ENCODE data around the gene OLIG2.

Gene OLIG2

GRCh38 chr21:33025489-33026442 lies at the start of gene OLIG2:
TSS of gene OLIG2 (plus strand) at chr21:33025935. CDS start at chr21:33026863, 928 bp downstream.
- no peak within 1 kb of the TSS for H3K27ac ChIP-seq
- no peaks in the 10 kb centered on the region for H4K20me1 ChIP-seq (ENCODE audit: insufficient read depth)
- no peak for TF ChIP-seq CTCF (conservative IDR thresholded peaks at IDR 0.05; ENCODE audit: low read depth, low read length)
- no peak within 1 kb of the TSS for H2AFZ ChIP-seq (ENCODE audit: low read depth)
- H3K4me1 ChIP-seq (ENCODE audit: low read depth, poor library complexity, severe bottlenecking): no peaks in the 10 kb centered on the region
- H3K27me3 ChIP-seq (ENCODE audit: insufficient read depth, low read depth): no peaks in the 10 kb centered on the region
- no peak within 1 kb of the TSS for H3K4me3 ChIP-seq (IDR thresholded peaks at IDR 0.05; ENCODE audit: insufficient read depth, low read depth, low read length)
- H3K79me2 ChIP-seq (ENCODE audit: insufficient read depth, low read depth): no peaks in the 10 kb centered on the region
- H3K36me3 ChIP-seq (ENCODE audit: insufficient read depth): no peaks in the 10 kb centered on the region
- no peak within 1 kb of the TSS for H3K9ac ChIP-seq
- no peak within 1 kb of the TSS for H3K4me2 ChIP-seq

- no peak overlapping the region for H2AFZ ChIP-seq (ENCODE audit: low read depth)
- no peak overlapping the region for H3K27ac ChIP-seq
- H3K4me2 ChIP-seq: no peak overlapping the region
- H3K36me3 ChIP-seq (ENCODE audit: insufficient read depth): no peaks in the 10 kb centered on the region
- H3K9ac ChIP-seq: no peak overlapping the region
- no peaks in the 10 kb centered on the region for H3K27me3 ChIP-seq (ENCODE audit: insufficient read depth, low read depth)
- no peak overlapping the region for H3K4me3 ChIP-seq (IDR thresholded peaks at IDR 0.05; ENCODE audit: insufficient read depth, low read depth, low read length)
- no peaks in the 10 kb centered on the region for H3K4me1 ChIP-seq (ENCODE audit: low read depth, poor library complexity, severe bottlenecking)
- H3K79me2 ChIP-seq (ENCODE audit: insufficient read depth, low read depth): no peaks in the 10 kb centered on the region
- no peaks in the 10 kb centered on the region for H4K20me1 ChIP-seq (ENCODE audit: insufficient read depth)
- TF ChIP-seq CTCF (conservative IDR thresholded peaks at IDR 0.05; ENCODE audit: low read depth, low read length): no peak
Observed at GRCh38 chr21:32976791-32977190, 48.9 kb upstream of the OLIG2 start.

GRCh38 chr21:32977216-32977615 lies 48.5 kb upstream of the OLIG2 start:
- no peaks in the 10 kb centered on the region for H4K20me1 ChIP-seq (ENCODE audit: insufficient read depth)
- no peaks in the 10 kb centered on the region for H3K4me1 ChIP-seq (ENCODE audit: low read depth, poor library complexity, severe bottlenecking)
- H3K9ac ChIP-seq: no peak overlapping the region
- no peak for TF ChIP-seq CTCF (conservative IDR thresholded peaks at IDR 0.05; ENCODE audit: low read depth, low read length)
- no peak overlapping the region for H2AFZ ChIP-seq (ENCODE audit: low read depth)
- H3K27ac ChIP-seq: no peak overlapping the region
- no peaks in the 10 kb centered on the region for H3K79me2 ChIP-seq (ENCODE audit: insufficient read depth, low read depth)
- no peaks in the 10 kb centered on the region for H3K36me3 ChIP-seq (ENCODE audit: insufficient read depth)
- no peak overlapping the region for H3K4me3 ChIP-seq (IDR thresholded peaks at IDR 0.05; ENCODE audit: insufficient read depth, low read depth, low read length)
- no peak overlapping the region for H3K4me2 ChIP-seq
- H3K27me3 ChIP-seq (ENCODE audit: insufficient read depth, low read depth): no peaks in the 10 kb centered on the region

GRCh38 chr21:32978331-32979270 lies 47.1 kb upstream of the OLIG2 start:
- no peak overlapping the region for H3K4me3 ChIP-seq (IDR thresholded peaks at IDR 0.05; ENCODE audit: insufficient read depth, low read depth, low read length)
- H3K4me1 ChIP-seq (ENCODE audit: low read depth, poor library complexity, severe bottlenecking): no peaks in the 10 kb centered on the region
- no peak for TF ChIP-seq CTCF (conservative IDR thresholded peaks at IDR 0.05; ENCODE audit: low read depth, low read length)
- H3K9ac ChIP-seq: no peak overlapping the region
- no peaks in the 10 kb centered on the region for H3K79me2 ChIP-seq (ENCODE audit: insufficient read depth, low read depth)
- no peaks in the 10 kb centered on the region for H4K20me1 ChIP-seq (ENCODE audit: insufficient read depth)
- no peaks in the 10 kb centered on the region for H3K27me3 ChIP-seq (ENCODE audit: insufficient read depth, low read depth)
- no peak overlapping the region for H2AFZ ChIP-seq (ENCODE audit: low read depth)
- no peaks in the 10 kb centered on the region for H3K36me3 ChIP-seq (ENCODE audit: insufficient read depth)
- no peak overlapping the region for H3K27ac ChIP-seq
- H3K4me2 ChIP-seq: no peak overlapping the region
